Measurements from ENCODE around the gene ADM2. TPM values are rescaled to one million over a fixed set of nuclear protein-coding genes. Genes with fewer than 3 reads are reported as not detected.

ADM2 gene
- total and polyA plus RNA-seq, 2 of the 13 experiments (the other 11 are each of a cell fraction or from before 2014, with no cell fraction given) = 1.2 to 3.0 TPM

- TF ChIP-seq AHDC1 (CRISPR knock-in tag; IDR thresholded peaks at IDR 0.05; ENCODE audit: borderline replicate concordance) (no peak), EEA1 (CRISPR knock-in tag; IDR thresholded peaks at IDR 0.05; ENCODE audit: borderline replicate concordance) (0 out of 2 replicates have a peak, but pooled peaks have one; percentile 39), SNAPC2 (CRISPR knock-in tag; IDR thresholded peaks at IDR 0.05) (0 out of 2 replicates have a peak, but pooled peaks have one; percentile 31), NR0B2 (CRISPR knock-in tag; IDR thresholded peaks at IDR 0.05) (peak; percentile 54; the same call in 1 of the 2 replicates), AGO1 (IDR thresholded peaks at IDR 0.05; ENCODE audit: low read depth, low read length, poor library complexity, severe bottlenecking) (no peak), ZNF737 (CRISPR knock-in tag; IDR thresholded peaks at IDR 0.05; ENCODE audit: borderline replicate concordance) (no peak), HNF1B (CRISPR knock-in tag; IDR thresholded peaks at IDR 0.05) (peak; percentile 53; the same call in 1 of the 2 replicates), SRY (CRISPR knock-in tag; IDR thresholded peaks at IDR 0.05) (peak; percentile 78), HNRNPK (IDR thresholded peaks at IDR 0.05; ENCODE audit: low read depth, low read length, poor library complexity, severe bottlenecking) (no peak), POGK (CRISPR knock-in tag; conservative IDR thresholded peaks at IDR 0.05) (no peak), ZNF790 (CRISPR knock-in tag; IDR thresholded peaks at IDR 0.05; ENCODE audit: borderline replicate concordance) (no peak), ZNF317 (CRISPR knock-in tag; IDR thresholded peaks at IDR 0.05) (0 out of 2 replicates have a peak, but pooled peaks have one; percentile 25), DMAP1 (CRISPR knock-in tag; IDR thresholded peaks at IDR 0.05) (peak; percentile 64), ISX (CRISPR knock-in tag; conservative IDR thresholded peaks at IDR 0.05) (no peak), ELF4 (CRISPR knock-in tag; IDR thresholded peaks at IDR 0.05; ENCODE audit: borderline replicate concordance) (no peak), ZNF256 (CRISPR knock-in tag; conservative IDR thresholded peaks at IDR 0.05) (no peak), POLR2G (IDR thresholded peaks at IDR 0.05; ENCODE audit: low read depth, low read length) (peak; percentile 58), SP1 (IDR thresholded peaks at IDR 0.05) (no peak), SP1 (CRISPR knock-in tag; IDR thresholded peaks at IDR 0.05) (peak; percentile 85)
These were observed 26.9 kb downstream of the ADM2 start, which contains the start of gene NCAPH2 (continued) for GRCh38 chr22:50507991-50508884.

All from HepG2 (cell line).